Vagina (tissue), 2 donors: Measurements from ENCODE around the gene KCNJ1. TPM values are rescaled to one million over a fixed set of nuclear protein-coding genes. Genes with fewer than 3 reads are reported as not detected.

Source experiments
- DNase-seq, 2 donors: peaks; one replicate each; pipeline ENCODE4 v3.0.0-alpha.2; 2017; ENCODE audit errors: extremely low spot score in 2 of 2
- H3K27ac ChIP-seq: fragments of 200-600 bp; sonication (generic); one replicate; pipeline ENCODE4 v1.5.1; 2019
- H3K27me3 ChIP-seq: fragments of 200-600 bp; sonication (generic); one replicate; pipeline ENCODE4 v1.5.1; 2019
- H3K36me3 ChIP-seq, 2 donors: fragments of 200-600 bp; sonication (generic); one replicate each; pipeline ENCODE4 v1.5.1; 2017 to 2019
- H3K4me1 ChIP-seq: fragments of 200-600 bp; sonication (generic); one replicate; pipeline ENCODE4 v1.5.1; 2019
- H3K4me3 ChIP-seq, 2 donors: fragments of 200-600 bp; sonication (generic); 1 replicate in 1 of 2; 2 replicates in 1 of 2; pipeline ENCODE4 v1.5.1; 2016 to 2019
- H3K9me3 ChIP-seq: fragments of 200-600 bp; sonication (generic); one replicate; pipeline ENCODE4 v1.5.1; 2019
- POLR2A ChIP-seq, 2 donors: fragments of 450-650 bp; IDR thresholded peaks; one replicate each; pipeline ENCODE4 v1.6.1; 2017; ENCODE audit warnings: antibody characterized with exemption in 2 of 2, mild to moderate bottlenecking in 2 of 2, moderate library complexity in 2 of 2
- POLR2AphosphoS5 ChIP-seq, 2 donors: sonication (generic); formaldehyde crosslinking; IDR thresholded peaks; one replicate each; pipeline ENCODE4 v1.9.0; 2017; ENCODE audit warnings: antibody characterized with exemption in 2 of 2, mild to moderate bottlenecking in 2 of 2, low read depth in 1 of 2; ENCODE audit not compliant: insufficient read depth in 1 of 2
- intact Hi-C: fragments of 100-400 bp; cut with DNase I; formaldehyde crosslinking; loops from one replicate; pipeline ENCODE4 v1.15.1; 2023
- total RNA-seq: library from RNA; depleted of rRNA; stranded (reverse); fragments of >200 nt; gene quantifications from one replicate; pipeline ENCODE4 v1.2.3, GENCODE V29; 2016
- TF ChIP-seq, protein P1 (sequence below), 3 experiments: fragments of 450-650 bp in 2 of 3; fragments of 200-600 bp in 1 of 3; sonication (generic) in 1 of 3; IDR thresholded peaks; one replicate each; pipeline ENCODE4 v1.5.1; 2017 to 2019; ENCODE audit warnings: antibody characterized with exemption in 3 of 3, mild to moderate bottlenecking in 2 of 3, moderate library complexity in 2 of 3

KCNJ1 gene
- total RNA-seq, 1 donor from 2014 or later = 1.5 TPM

GRCh38 chr11:128835741-128836430 is 31.2 kb downstream of the KCNJ1 start:
- TF ChIP-seq POLR2A (IDR thresholded peaks at IDR 0.05) = no peak
- no peak for TF ChIP-seq POLR2AphosphoS5 (IDR thresholded peaks at IDR 0.05; ENCODE audit: insufficient read depth in 1 of 2, low read depth in 1 of 2)
- H3K9me3 ChIP-seq = no peaks in the 10 kb centered on the region
- H3K4me1 ChIP-seq = no peaks in the 10 kb centered on the region
- intact Hi-C loops = no loop called here
- no peak overlapping the region for H3K27ac ChIP-seq
- no peaks in the 10 kb centered on the region for H3K36me3 ChIP-seq
- no peak for DNase-seq
- H3K27me3 ChIP-seq = no peaks in the 10 kb centered on the region
- H3K4me3 ChIP-seq = no peak overlapping the region

- H3K4me3 ChIP-seq = no peak overlapping the region
- no peaks in the 10 kb centered on the region for H3K36me3 ChIP-seq
- TF ChIP-seq, protein P1, sequence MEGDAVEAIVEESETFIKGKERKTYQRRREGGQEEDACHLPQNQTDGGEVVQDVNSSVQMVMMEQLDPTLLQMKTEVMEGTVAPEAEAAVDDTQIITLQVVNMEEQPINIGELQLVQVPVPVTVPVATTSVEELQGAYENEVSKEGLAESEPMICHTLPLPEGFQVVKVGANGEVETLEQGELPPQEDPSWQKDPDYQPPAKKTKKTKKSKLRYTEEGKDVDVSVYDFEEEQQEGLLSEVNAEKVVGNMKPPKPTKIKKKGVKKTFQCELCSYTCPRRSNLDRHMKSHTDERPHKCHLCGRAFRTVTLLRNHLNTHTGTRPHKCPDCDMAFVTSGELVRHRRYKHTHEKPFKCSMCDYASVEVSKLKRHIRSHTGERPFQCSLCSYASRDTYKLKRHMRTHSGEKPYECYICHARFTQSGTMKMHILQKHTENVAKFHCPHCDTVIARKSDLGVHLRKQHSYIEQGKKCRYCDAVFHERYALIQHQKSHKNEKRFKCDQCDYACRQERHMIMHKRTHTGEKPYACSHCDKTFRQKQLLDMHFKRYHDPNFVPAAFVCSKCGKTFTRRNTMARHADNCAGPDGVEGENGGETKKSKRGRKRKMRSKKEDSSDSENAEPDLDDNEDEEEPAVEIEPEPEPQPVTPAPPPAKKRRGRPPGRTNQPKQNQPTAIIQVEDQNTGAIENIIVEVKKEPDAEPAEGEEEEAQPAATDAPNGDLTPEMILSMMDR (IDR thresholded peaks at IDR 0.05) = no peak
- TF ChIP-seq POLR2A (IDR thresholded peaks at IDR 0.05) (no peak), POLR2AphosphoS5 (IDR thresholded peaks at IDR 0.05; ENCODE audit: insufficient read depth in 1 of 2, low read depth in 1 of 2) (no peak)
- no peaks in the 10 kb centered on the region for H3K27me3 ChIP-seq
- H3K4me1 ChIP-seq = no peaks in the 10 kb centered on the region
- no peak overlapping the region for H3K27ac ChIP-seq
- no peaks in the 10 kb centered on the region for H3K9me3 ChIP-seq
- intact Hi-C loops = loop anchor here (5.0 kb wide), 1 partner anchor 662 kb away; no protein-coding TSS in a partner anchor
- no peak for DNase-seq
Measured at GRCh38 chr11:128834157-128834556, 32.9 kb downstream of the KCNJ1 start.

- H3K27me3 ChIP-seq = no peaks in the 10 kb centered on the region
- TF ChIP-seq, protein P1 (IDR thresholded peaks at IDR 0.05) = no peak
- no peak for TF ChIP-seq POLR2AphosphoS5 (IDR thresholded peaks at IDR 0.05; ENCODE audit: insufficient read depth in 1 of 2, low read depth in 1 of 2)
- TF ChIP-seq POLR2A (IDR thresholded peaks at IDR 0.05) = no peak
- no peak for DNase-seq
- H3K27ac ChIP-seq = no peak overlapping the region
- H3K4me3 ChIP-seq = no peak overlapping the region
- no peaks in the 10 kb centered on the region for H3K4me1 ChIP-seq
- no peaks in the 10 kb centered on the region for H3K36me3 ChIP-seq
- H3K9me3 ChIP-seq = no peaks in the 10 kb centered on the region
- intact Hi-C loops = loop anchor here (5.0 kb wide), 1 partner anchor 660 kb away; no protein-coding TSS in a partner anchor
Measured at GRCh38 chr11:128832121-128832497, 35.0 kb downstream of the KCNJ1 start.

DNA sequence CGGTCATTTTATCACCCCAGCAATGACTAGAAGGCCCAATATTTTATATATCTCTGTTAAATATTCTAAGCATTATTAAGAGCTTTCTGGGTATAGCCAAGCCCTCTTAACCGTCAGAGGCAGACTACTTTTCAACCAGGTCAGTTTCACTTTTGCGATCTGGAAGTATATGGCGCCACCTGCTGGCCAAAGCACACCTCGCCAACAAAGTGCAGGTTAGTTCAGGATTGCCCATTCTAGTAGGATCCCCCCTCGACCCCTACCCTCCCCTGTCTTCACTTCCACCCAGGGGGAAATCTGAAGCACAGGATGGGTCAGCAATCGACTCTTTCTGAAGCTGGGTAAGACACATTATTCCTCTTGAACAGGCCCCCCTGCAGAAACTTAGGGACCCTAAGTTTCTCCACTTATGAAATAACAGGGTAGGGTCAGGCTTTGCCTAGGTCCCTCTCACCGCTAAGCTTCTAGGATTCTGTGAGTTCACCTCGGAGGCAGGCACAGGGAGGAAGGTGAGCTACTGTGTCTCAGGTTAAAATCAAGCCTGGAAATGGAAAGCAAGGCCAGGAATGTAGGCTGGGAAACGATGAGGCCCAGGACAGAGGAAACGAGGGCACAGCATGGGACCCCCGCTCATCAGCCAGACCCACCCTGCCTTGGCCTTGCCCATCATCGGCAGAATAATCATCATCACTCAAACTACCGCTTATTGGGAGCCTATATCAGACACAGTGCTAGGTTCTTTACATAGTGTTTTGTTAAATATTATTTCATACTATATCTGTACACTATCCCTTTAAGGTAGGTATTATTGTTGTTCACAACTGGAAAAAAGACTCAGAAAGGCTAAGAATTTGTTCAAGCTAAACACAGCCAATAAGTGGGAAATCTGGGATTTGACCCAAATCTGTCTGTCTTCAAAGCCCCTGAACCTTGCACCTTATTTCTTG is 35.6 kb downstream of the KCNJ1 start:
- no peaks in the 10 kb centered on the region for H3K9me3 ChIP-seq
- H3K4me1 ChIP-seq = no peaks in the 10 kb centered on the region
- intact Hi-C loops = loop anchor here (5.0 kb wide), 1 partner anchor 659 kb away; no protein-coding TSS in a partner anchor
- H3K36me3 ChIP-seq = no peaks in the 10 kb centered on the region
- no peaks in the 10 kb centered on the region for H3K27me3 ChIP-seq
- H3K27ac ChIP-seq = no peak overlapping the region
- no peak for DNase-seq
- no peak overlapping the region for H3K4me3 ChIP-seq
- TF ChIP-seq POLR2AphosphoS5 (IDR thresholded peaks at IDR 0.05; ENCODE audit: insufficient read depth in 1 of 2, low read depth in 1 of 2) = no peak
- TF ChIP-seq, protein P1 (IDR thresholded peaks at IDR 0.05) = peak; percentile 77 to 91 (median 80)
- TF ChIP-seq POLR2A (IDR thresholded peaks at IDR 0.05) = no peak

DNA sequence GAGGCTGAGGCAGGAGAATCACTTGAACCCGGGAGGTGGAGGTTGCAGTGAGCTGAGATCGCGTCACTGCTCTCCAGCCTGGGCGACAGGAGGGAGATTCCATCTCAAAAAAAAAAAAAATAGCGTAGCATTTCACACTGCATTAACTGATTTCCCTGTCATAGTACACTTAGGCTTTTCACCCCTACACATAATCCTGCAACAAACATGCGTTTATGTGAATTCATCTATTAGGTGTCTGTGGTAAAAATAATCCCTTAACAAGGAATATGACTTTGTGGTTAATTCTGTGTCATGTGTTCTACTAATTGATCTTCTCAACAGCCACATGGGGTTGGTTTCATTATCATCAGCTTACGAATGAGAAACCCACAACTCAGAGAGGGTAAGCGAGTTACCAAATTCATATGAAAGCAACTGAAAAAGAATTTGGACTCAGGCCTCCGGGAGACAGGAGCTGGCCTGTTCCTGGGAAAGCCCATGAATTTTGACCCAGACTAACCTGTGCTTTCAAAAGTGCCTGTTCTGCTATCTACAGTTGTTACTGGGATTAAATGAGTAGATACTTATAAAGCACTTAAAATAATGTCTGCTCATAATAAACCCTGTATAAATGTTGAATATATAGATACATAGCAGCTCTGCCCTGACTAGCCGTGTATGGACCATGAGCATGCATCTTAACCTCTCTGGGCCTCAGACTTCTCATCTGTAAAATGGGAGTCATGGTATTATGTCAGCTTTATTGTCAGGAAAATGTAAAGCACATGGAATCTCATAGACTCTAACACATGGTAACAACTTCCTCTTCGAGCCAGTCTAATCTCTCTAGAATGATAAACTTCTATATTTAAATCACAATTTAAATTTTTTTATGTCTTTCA is 36.6 kb downstream of the KCNJ1 start:
- no peak overlapping the region for H3K4me3 ChIP-seq
- intact Hi-C loops = loop anchor here (5.0 kb wide), 1 partner anchor 658 kb away; no protein-coding TSS in a partner anchor

More for the DNA sequence above, 36.6 kb downstream of the KCNJ1 start:
- Histone ChIP-seq H3K4me1 (no peaks in the 10 kb centered on the region), H3K27me3 (no peaks in the 10 kb centered on the region), H3K9me3 (no peaks in the 10 kb centered on the region), H3K27ac (no peak overlapping the region), H3K36me3 (no peaks in the 10 kb centered on the region)
- DNase-seq = no peak
- TF ChIP-seq, protein P1 (IDR thresholded peaks at IDR 0.05) = no peak
- TF ChIP-seq POLR2AphosphoS5 (IDR thresholded peaks at IDR 0.05; ENCODE audit: insufficient read depth in 1 of 2, low read depth in 1 of 2) = no peak
- no peak for TF ChIP-seq POLR2A (IDR thresholded peaks at IDR 0.05)
